Lower leg skin (tissue), 3 donors: Measurements from ENCODE around the gene KRT79.

Experiments used
- POLR2A ChIP-seq, 2 donors: fragments of 450-650 bp; IDR thresholded peaks; one replicate each; pipeline ENCODE4 v1.6.1; 2016 to 2017; ENCODE audit warnings: antibody characterized with exemption in 2 of 2, mild to moderate bottlenecking in 1 of 2, moderate library complexity in 1 of 2
- TF ChIP-seq, protein P1 (sequence below), 3 donors: fragments of 450-650 bp; IDR thresholded peaks; one replicate each; pipeline ENCODE4 v1.5.1; 2016; ENCODE audit warnings: antibody characterized with exemption in 3 of 3, mild to moderate bottlenecking in 3 of 3, moderate library complexity in 2 of 3

DNA sequence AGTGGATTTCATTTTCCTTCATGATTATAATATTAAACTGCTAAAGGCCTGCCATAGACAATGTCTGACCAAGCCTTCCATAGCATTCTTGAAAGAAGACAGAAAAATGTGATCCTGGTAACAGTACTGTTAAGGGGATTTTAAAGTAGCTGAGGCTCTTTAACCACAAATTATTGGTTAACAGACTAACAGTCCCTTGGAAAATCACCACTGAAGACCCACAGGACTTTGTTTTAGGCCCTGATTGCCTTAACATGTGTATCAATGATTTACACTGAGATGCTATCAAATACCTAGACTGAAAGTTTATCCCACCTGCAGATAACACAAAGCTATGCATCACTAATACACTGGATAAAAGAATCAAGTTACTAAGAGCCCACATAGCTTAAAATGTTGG is 6.0 kb downstream of the KRT79 start:
- TF ChIP-seq, protein P1, sequence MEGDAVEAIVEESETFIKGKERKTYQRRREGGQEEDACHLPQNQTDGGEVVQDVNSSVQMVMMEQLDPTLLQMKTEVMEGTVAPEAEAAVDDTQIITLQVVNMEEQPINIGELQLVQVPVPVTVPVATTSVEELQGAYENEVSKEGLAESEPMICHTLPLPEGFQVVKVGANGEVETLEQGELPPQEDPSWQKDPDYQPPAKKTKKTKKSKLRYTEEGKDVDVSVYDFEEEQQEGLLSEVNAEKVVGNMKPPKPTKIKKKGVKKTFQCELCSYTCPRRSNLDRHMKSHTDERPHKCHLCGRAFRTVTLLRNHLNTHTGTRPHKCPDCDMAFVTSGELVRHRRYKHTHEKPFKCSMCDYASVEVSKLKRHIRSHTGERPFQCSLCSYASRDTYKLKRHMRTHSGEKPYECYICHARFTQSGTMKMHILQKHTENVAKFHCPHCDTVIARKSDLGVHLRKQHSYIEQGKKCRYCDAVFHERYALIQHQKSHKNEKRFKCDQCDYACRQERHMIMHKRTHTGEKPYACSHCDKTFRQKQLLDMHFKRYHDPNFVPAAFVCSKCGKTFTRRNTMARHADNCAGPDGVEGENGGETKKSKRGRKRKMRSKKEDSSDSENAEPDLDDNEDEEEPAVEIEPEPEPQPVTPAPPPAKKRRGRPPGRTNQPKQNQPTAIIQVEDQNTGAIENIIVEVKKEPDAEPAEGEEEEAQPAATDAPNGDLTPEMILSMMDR (IDR thresholded peaks at IDR 0.05): no peak
- no peak for TF ChIP-seq POLR2A (IDR thresholded peaks at IDR 0.05)
